Loucy (cell line): ENCODE results near the gene PDE9A.

Source experiments
- H2AFZ ChIP-seq: fragments of 200-600 bp; sonication (generic); 2 replicates; pipeline ENCODE4 v1.6.0; 2016; ENCODE audit warnings: antibody characterized with exemption, mild to moderate bottlenecking, low read length, moderate library complexity
- H3F3A ChIP-seq: fragments of 200-600 bp; 2 replicates; pipeline ENCODE4 v1.6.0; 2016; ENCODE audit warnings: antibody characterized with exemption, low read depth, mild to moderate bottlenecking
- H3K27me3 ChIP-seq: fragments of 200-600 bp; sonication (generic); 2 replicates; pipeline ENCODE4 v1.6.1; 2014; ENCODE audit warnings: low read length, mild to moderate bottlenecking; ENCODE audit not compliant: insufficient read depth, poor library complexity, severe bottlenecking
- H3K36me3 ChIP-seq: fragments of 200-600 bp; sonication (generic); 2 replicates; pipeline ENCODE4 v1.6.1; 2016; ENCODE audit warnings: low read length; ENCODE audit not compliant: insufficient read depth
- H3K4me1 ChIP-seq: fragments of 200-600 bp; sonication (generic); 2 replicates; pipeline ENCODE4 v1.5.1; 2014; ENCODE audit warnings: low read length, mild to moderate bottlenecking; ENCODE audit not compliant: insufficient read depth, poor library complexity, severe bottlenecking
- H3K4me2 ChIP-seq: fragments of 200-600 bp; sonication (generic); 2 replicates; pipeline ENCODE4 v1.6.0; 2014; ENCODE audit warnings: antibody characterized with exemption, low read length, low read depth, mild to moderate bottlenecking; ENCODE audit not compliant: poor library complexity, severe bottlenecking
- H3K4me3 ChIP-seq: fragments of 200-600 bp; sonication (generic); 2 replicates; pipeline ENCODE4 v1.5.1; 2014; ENCODE audit warnings: low read length, mild to moderate bottlenecking, mixed read lengths; ENCODE audit not compliant: poor library complexity, severe bottlenecking
- H3K79me2 ChIP-seq: fragments of 200-600 bp; sonication (generic); 2 replicates; pipeline ENCODE4 v1.6.1; 2014; ENCODE audit warnings: low read length; ENCODE audit not compliant: insufficient read depth
- H3K9ac ChIP-seq: fragments of 200-600 bp; sonication (generic); 2 replicates; pipeline ENCODE4 v1.6.0; 2014; ENCODE audit warnings: mild to moderate bottlenecking, low read depth, low read length, moderate library complexity; ENCODE audit not compliant: poor library complexity, severe bottlenecking
- H3K9me2 ChIP-seq: fragments of 200-600 bp; sonication (generic); replicated peaks from 2 replicates; pipeline ENCODE4 v1.6.1; 2016; ENCODE audit warnings: low read depth, low read length, mixed read lengths
- H3K9me3 ChIP-seq: fragments of 200-600 bp; sonication (generic); 2 replicates; pipeline ENCODE4 v1.6.1; 2014; ENCODE audit warnings: mild to moderate bottlenecking, antibody characterized with exemption, low read length, low read depth; ENCODE audit not compliant: insufficient read depth
- H4K20me1 ChIP-seq: fragments of 200-600 bp; sonication (generic); 2 replicates; pipeline ENCODE4 v1.6.0; 2014; ENCODE audit warnings: antibody characterized with exemption, low read length, mild to moderate bottlenecking; ENCODE audit not compliant: insufficient read depth, poor library complexity, severe bottlenecking
- EZH2phosphoT487 ChIP-seq: fragments of 200-600 bp; IDR thresholded peaks from 2 replicates; pipeline ENCODE4 v1.6.1; 2018; ENCODE audit warnings: antibody characterized with exemption, mild to moderate bottlenecking, moderate library complexity, borderline replicate concordance
- TF ChIP-seq, protein P1 (sequence below): fragments of 200-600 bp; sonication (generic); conservative IDR thresholded peaks from 2 replicates; pipeline ENCODE4 v1.5.1; 2014; ENCODE audit warnings: mild to moderate bottlenecking, antibody characterized with exemption, low read length

Gene PDE9A

DNA sequence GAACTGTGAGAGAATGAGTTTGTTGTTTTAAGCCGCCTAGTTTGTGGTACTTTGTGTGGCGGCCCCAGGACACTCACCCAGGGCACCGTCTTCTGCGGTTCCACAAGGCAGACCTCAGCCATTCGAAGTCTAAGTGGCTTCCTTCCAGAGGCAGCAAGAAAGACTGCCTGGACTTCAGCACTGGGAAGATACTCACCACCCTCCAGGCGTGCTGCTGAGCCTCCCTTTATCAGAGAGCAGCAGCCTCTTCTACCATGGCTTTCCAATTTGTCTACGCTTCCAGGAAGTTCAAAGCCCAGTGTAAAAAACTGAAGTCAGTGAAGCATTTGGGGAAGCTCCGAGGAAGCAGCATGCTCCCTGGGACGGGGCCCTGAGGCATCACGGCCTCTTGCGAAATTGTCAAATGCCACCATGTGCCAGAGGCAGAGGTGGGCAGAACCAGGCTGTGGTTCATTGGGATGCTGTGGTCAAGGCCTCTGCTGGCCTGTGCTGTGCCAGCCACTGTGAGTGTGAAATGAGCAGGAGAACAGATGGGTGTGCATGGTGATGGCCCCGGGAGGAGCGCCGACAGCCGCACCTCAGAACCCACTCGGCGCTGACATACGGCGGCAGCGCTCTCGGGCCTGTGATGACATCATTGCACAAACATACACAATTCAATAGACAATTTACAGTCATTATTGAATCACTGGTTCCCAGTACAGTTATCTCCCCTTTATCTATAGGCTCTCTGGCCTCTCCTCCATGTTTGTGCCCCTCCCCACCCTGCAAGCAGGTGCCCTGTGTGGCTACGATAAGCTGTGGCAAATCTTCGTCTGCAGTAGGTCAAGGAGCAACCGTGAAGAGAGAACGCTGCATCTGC is 110.4 kb downstream of the PDE9A start:
- Histone ChIP-seq H3K4me3 (no peak overlapping the region), H3K9me3 (no peaks in the 10 kb centered on the region), H3K79me2 (no peaks in the 10 kb centered on the region), H3K4me1 (no peaks in the 10 kb centered on the region), H3K27me3 (no peaks in the 10 kb centered on the region), H3F3A (no peaks in the 10 kb centered on the region), H3K36me3 (peaks cover 2% of the 10 kb centered on the region; the same call in 1 of the 2 replicates), H3K9me2 (no peaks in the 10 kb centered on the region), H3K9ac (no peak overlapping the region), H3K4me2 (no peak overlapping the region), H2AFZ (no peak overlapping the region), H4K20me1 (no peaks in the 10 kb centered on the region)
- TF ChIP-seq, protein P1, sequence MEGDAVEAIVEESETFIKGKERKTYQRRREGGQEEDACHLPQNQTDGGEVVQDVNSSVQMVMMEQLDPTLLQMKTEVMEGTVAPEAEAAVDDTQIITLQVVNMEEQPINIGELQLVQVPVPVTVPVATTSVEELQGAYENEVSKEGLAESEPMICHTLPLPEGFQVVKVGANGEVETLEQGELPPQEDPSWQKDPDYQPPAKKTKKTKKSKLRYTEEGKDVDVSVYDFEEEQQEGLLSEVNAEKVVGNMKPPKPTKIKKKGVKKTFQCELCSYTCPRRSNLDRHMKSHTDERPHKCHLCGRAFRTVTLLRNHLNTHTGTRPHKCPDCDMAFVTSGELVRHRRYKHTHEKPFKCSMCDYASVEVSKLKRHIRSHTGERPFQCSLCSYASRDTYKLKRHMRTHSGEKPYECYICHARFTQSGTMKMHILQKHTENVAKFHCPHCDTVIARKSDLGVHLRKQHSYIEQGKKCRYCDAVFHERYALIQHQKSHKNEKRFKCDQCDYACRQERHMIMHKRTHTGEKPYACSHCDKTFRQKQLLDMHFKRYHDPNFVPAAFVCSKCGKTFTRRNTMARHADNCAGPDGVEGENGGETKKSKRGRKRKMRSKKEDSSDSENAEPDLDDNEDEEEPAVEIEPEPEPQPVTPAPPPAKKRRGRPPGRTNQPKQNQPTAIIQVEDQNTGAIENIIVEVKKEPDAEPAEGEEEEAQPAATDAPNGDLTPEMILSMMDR = no peak
- TF ChIP-seq EZH2phosphoT487 = no peak

- Histone ChIP-seq H3K27me3 (no peaks in the 10 kb centered on the region), H3K9me3 (no peaks in the 10 kb centered on the region), H3K4me3 (no peak overlapping the region), H3K9me2 (no peaks in the 10 kb centered on the region), H4K20me1 (no peaks in the 10 kb centered on the region), H3K36me3 (peaks cover 8% of the 10 kb centered on the region; the same call in 1 of the 2 replicates), H3K4me2 (no peak overlapping the region), H3K79me2 (no peaks in the 10 kb centered on the region), H3F3A (no peaks in the 10 kb centered on the region), H2AFZ (no peak overlapping the region), H3K4me1 (no peaks in the 10 kb centered on the region), H3K9ac (no peak overlapping the region)
- TF ChIP-seq, protein P1 = no peak
- TF ChIP-seq EZH2phosphoT487 = no peak
Observed at GRCh38 chr21:42764443-42764760, 111.0 kb downstream of the PDE9A start.

DNA sequence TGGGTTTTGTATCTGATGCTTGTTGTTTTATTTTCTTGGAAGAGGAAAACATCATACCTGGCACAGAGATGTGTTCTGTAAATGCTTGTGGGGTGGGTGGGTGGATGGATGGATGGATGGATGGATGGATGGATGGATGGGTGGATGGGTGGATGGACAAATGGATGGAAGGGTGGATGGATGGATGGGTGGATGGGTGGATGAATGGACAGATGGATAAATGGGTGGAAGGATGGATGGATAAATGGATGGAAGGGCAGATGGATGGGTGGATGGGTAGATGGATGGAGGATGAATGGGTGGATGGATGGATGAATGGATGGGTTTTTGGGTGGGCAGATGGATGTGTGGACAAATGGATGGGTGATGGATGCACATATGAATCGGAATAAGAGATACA is 111.5 kb downstream of the PDE9A start:
- Histone ChIP-seq H3K79me2 (no peaks in the 10 kb centered on the region), H2AFZ (no peak overlapping the region), H3K9me2 (no peaks in the 10 kb centered on the region), H3K4me3 (no peak overlapping the region), H3K36me3 (peaks cover 11% of the 10 kb centered on the region; the same call in 1 of the 2 replicates), H3K4me2 (no peak overlapping the region), H4K20me1 (no peaks in the 10 kb centered on the region), H3F3A (no peaks in the 10 kb centered on the region), H3K27me3 (no peaks in the 10 kb centered on the region), H3K4me1 (no peaks in the 10 kb centered on the region), H3K9me3 (no peaks in the 10 kb centered on the region), H3K9ac (no peak overlapping the region)
- no peak for TF ChIP-seq EZH2phosphoT487
- TF ChIP-seq, protein P1 = no peak
